ENCODE data around the gene C16orf89. TPM values are rescaled to one million over a fixed set of nuclear protein-coding genes. Genes with fewer than 3 reads are reported as not detected.

The C16orf89 gene
- total and polyA plus RNA-seq, 10 of the 15 experiments (the other 5 are each of a cell fraction or from before 2014, with no cell fraction given), result not detected

DNA sequence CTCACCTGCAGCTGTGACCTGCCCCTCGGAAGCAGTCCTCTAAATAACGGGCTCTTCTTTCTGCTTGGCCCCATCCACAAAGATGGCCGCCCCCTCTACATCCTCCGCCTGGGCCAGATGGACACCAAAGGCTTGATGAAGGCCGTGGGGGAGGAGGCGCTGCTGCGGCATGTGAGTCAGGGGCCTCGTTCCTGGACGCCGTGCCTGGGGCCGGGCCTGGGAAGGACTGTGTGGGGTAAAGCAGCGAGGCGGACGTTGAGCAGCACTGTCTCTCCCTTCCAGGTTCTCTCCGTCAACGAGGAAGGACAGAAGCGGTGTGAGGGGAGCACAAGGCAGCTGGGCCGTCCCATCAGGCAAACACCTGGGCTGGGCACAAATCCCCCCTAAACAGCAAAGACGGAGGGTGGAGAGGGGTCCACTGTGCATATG, 65.2 kb downstream of the C16orf89 start (continued):
- TF ChIP-seq, protein P1, sequence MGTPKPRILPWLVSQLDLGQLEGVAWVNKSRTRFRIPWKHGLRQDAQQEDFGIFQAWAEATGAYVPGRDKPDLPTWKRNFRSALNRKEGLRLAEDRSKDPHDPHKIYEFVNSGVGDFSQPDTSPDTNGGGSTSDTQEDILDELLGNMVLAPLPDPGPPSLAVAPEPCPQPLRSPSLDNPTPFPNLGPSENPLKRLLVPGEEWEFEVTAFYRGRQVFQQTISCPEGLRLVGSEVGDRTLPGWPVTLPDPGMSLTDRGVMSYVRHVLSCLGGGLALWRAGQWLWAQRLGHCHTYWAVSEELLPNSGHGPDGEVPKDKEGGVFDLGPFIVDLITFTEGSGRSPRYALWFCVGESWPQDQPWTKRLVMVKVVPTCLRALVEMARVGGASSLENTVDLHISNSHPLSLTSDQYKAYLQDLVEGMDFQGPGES (IDR thresholded peaks at IDR 0.05), result no peak
- TF ChIP-seq SIN3A (IDR thresholded peaks at IDR 0.05; ENCODE audit: low read depth, low read length), result no peak
- TF ChIP-seq CBX5 (IDR thresholded peaks at IDR 0.05; ENCODE audit: low read depth), result no peak
- TF ChIP-seq CREB1 (IDR thresholded peaks at IDR 0.05; ENCODE audit: low read depth), result no peak
- no peak for TF ChIP-seq ASH2L (IDR thresholded peaks at IDR 0.05; ENCODE audit: borderline replicate concordance, low read depth)
- TF ChIP-seq, protein P2, sequence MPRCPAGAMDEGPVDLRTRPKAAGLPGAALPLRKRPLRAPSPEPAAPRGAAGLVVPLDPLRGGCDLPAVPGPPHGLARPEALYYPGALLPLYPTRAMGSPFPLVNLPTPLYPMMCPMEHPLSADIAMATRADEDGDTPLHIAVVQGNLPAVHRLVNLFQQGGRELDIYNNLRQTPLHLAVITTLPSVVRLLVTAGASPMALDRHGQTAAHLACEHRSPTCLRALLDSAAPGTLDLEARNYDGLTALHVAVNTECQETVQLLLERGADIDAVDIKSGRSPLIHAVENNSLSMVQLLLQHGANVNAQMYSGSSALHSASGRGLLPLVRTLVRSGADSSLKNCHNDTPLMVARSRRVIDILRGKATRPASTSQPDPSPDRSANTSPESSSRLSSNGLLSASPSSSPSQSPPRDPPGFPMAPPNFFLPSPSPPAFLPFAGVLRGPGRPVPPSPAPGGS (IDR thresholded peaks at IDR 0.05; ENCODE audit: borderline replicate concordance, insufficient read depth, low read depth, low read length, poor library complexity, severe bottlenecking), result no peak
- TF ChIP-seq ZNF384 (IDR thresholded peaks at IDR 0.05; ENCODE audit: borderline replicate concordance, low read depth, low read length), result no peak
- no peak for TF ChIP-seq CBX3 (IDR thresholded peaks at IDR 0.05; ENCODE audit: borderline replicate concordance, low read depth)
- TF ChIP-seq RUNX3 (IDR thresholded peaks at IDR 0.05; ENCODE audit: low read length), result no peak
- TF ChIP-seq SUZ12 (IDR thresholded peaks at IDR 0.05; ENCODE audit: unreplicated experiment), result no peak
- TF ChIP-seq RCOR1 (conservative IDR thresholded peaks at IDR 0.05; ENCODE audit: low read depth, low read length), result no peak

Data from GM12878 (cell line).